Heart left ventricle (tissue), 16 donors: ENCODE results near the gene CTXND2. TPM values are rescaled to one million over a fixed set of nuclear protein-coding genes. Genes with fewer than 3 reads are reported as not detected.
A peak's percentile ranks its signal among the peaks of the same experiment; 100 is the strongest.
"Not testable (repeated sequence)": the region's sequence is repeated elsewhere in the genome, so short reads cannot be mapped to it uniquely, and the experiment has no call there.

Experiments used
- ATAC-seq, 4 donors: fragments of 200-7000 bp; cut with Tn5 transposase; one replicate each; pipeline ENCODE4 v1.9.1; 2020 to 2022; ENCODE audit warnings: moderate library complexity in 4 of 4, mild to moderate bottlenecking in 3 of 4, moderate number of reproducible peaks in 1 of 4
- DNase-seq, 5 donors: peaks; one replicate each; pipeline ENCODE4 v3.0.0-alpha.2; 2020
- H3K27ac ChIP-seq, 12 donors: fragments of 200-600 bp; sonication (generic) in 4 of 12; one replicate each; pipeline versions ENCODE4 v1.5.0 to v1.8.0; 2016 to 2022; ENCODE audit warnings: mild to moderate bottlenecking in 2 of 12
- H3K27me3 ChIP-seq, 9 donors: fragments of 200-600 bp; sonication (generic) in 2 of 9; one replicate each; pipeline versions ENCODE4 v1.5.1 to v1.8.0; 2016 to 2022; ENCODE audit warnings: mild to moderate bottlenecking in 3 of 9
- H3K36me3 ChIP-seq, 9 donors: fragments of 200-600 bp; sonication (generic) in 2 of 9; one replicate each; pipeline versions ENCODE4 v1.5.0 to v1.8.0; 2018 to 2022; ENCODE audit warnings: mild to moderate bottlenecking in 2 of 9
- H3K4me1 ChIP-seq, 12 donors: fragments of 200-600 bp; sonication (generic) in 4 of 12; one replicate each; pipeline versions ENCODE4 v1.5.0 to v1.8.0; 2016 to 2022; ENCODE audit warnings: mild to moderate bottlenecking in 3 of 12
- H3K4me3 ChIP-seq, 12 donors: fragments of 200-600 bp; sonication (generic) in 4 of 12; one replicate each; pipeline versions ENCODE4 v1.5.0 to v1.8.0; 2017 to 2022; ENCODE audit warnings: mild to moderate bottlenecking in 9 of 12, moderate library complexity in 4 of 12
- H3K9me3 ChIP-seq, 12 donors: fragments of 200-600 bp; sonication (generic) in 4 of 12; one replicate each; pipeline versions ENCODE4 v1.5.0 to v1.8.0; 2016 to 2022; ENCODE audit warnings: mild to moderate bottlenecking in 1 of 12
- POLR2A ChIP-seq, 2 donors: fragments of 450-650 bp; IDR thresholded peaks; one replicate each; pipeline ENCODE4 v1.6.1; 2017; ENCODE audit warnings: antibody characterized with exemption in 2 of 2, mild to moderate bottlenecking in 2 of 2, moderate library complexity in 2 of 2
- WGBS, 4 donors: extraction: QIAGEN DNeasy Blood & Tissue Kit in 2 of 4; methylation state at CpG; one replicate each; pipeline versions ENCODE4 v1.1.5 to v1.1.7; 2013 to 2018; 5-methylcytosine and 5-hydroxymethylcytosine counted together
- intact Hi-C, 10 donors: fragments of 100-400 bp; cut with DNase I; formaldehyde crosslinking; loops; one replicate each; pipeline versions ENCODE4 v1.11.1 to v1.14.2; 2022
- polyA plus RNA-seq, 2 donors: library from polyadenylated mRNA; stranded (reverse); fragments of 200-250 nt; gene quantifications; one replicate each; pipeline ENCODE4 v1.2.3, GENCODE V29; 2013
- total RNA-seq, 9 donors: library from RNA; depleted of rRNA in 2 of 9; stranded (reverse); fragments of >200 nt in 2 of 9; fragmentation: NEBNext Ultra II Directional in 3 of 9; extraction: Animal tissue kit (Norgen Biotek cat#: 25700) in 3 of 9; gene quantifications; one replicate each; pipeline versions ENCODE4 v1.1.0 to v1.2.4, GENCODE V29; 2016 to 2023
- TF ChIP-seq, protein P1 (sequence below), 12 donors: fragments of 200-600 bp; sonication (generic) in 4 of 12; IDR thresholded peaks; one replicate each; pipeline versions ENCODE4 v1.5.0 to v1.8.0; 2018 to 2022; ENCODE audit warnings: antibody characterized with exemption in 12 of 12, mild to moderate bottlenecking in 5 of 12
- donor health status: ischemic (EF 13 %, LVEDD 7.1; RV severe dilation, severe dysfunction).
- donor health status: healthy with polysubstance abuse.
- donor health status: DM: no; HTN: yes; CAD: no.
- donor health status: DM: no; HTN: no; CAD: no.
- donor health status: ischemic (EF 25% LVEDD 6.9; RV normal size, moderate dysfunction).
- donor health status: ischemic (EF 25% LVEDD 5.7; RV mildly dilated, moderate dysfunction).
- donor health status: healthy.
- donor health status: DM: yes; HTN: yes; CAD: no.
- donor health status: ischemic (EF 35%, LVEDD 5.7; RV mildly dilated, moderate dysfunction).
- donor health status: nonischemic (EF 11% LVEDD 7.7; RV severe dilation, severe dysfunction).
- donor health status: DM: yes; HTN: yes; CAD: no.
- donor health status: PGD.
- donor health status: ischemic (EF 29% LVEDD 5.4; RV normal size, mild dysfunction).
- donor health status: nonischemic (EF 23%, LVEDD 6.1; RV moderate dilation, normal function).

The CTXND2 gene
- total and polyA plus RNA-seq, 11 donors, result not detected

DNA sequence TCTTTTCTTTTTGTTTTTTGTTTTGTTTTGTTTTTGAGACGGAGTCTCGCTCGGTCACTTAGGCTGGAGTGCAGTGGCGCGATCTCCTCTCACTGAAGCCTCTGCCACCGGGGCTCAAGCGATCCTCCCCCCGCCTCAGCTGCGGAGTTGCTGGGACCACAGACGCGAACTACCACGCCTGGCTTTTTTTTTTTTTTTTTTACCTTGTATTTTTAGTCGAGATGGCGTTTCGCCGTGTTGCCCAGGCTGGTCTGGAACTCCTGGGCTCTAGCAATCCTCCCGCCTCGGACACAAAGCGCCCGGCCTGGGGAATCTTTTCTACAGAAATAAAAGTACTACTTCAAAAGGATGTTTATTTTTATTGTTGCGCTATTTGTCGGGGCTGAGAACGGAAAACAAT is 38.1 kb downstream of the CTXND2 start:
- ATAC-seq (no peak), DNase-seq (peak in 2 of 5 donors; percentile 8 to 17)
- Histone ChIP-seq H3K4me3 (peak overlapping the region in 8 of 12 donors; percentile 66 to 86 (median 74)), H3K36me3 (peaks cover 0 to 27% (median 25%) of the 10 kb centered on the region in 9 donors), H3K4me1 (peaks cover 0 to 30% (median 10%) of the 10 kb centered on the region in 12 donors), H3K27ac (peak overlapping the region in 2 of 12 donors; percentile 61 to 75), H3K27me3 (no peaks in the 10 kb centered on the region), H3K9me3 (no peaks in the 10 kb centered on the region)
- 51 to 87% (median 84%) methylated on average over 23 of the region's 23 CpGs for WGBS, 4 donors
- intact Hi-C loops, result loop anchor here in 7 of 10 donors (2.0 to 10.0 kb wide), 6 partner anchors 38 to 363 kb away; partner anchors contain the start of genes ARNT (in 3 of the 7), CERS2 (in 3 of the 7) and CTXND2 (in 1 of the 7)
- no peak for TF ChIP-seq POLR2A (IDR thresholded peaks at IDR 0.05)
- TF ChIP-seq, protein P1, sequence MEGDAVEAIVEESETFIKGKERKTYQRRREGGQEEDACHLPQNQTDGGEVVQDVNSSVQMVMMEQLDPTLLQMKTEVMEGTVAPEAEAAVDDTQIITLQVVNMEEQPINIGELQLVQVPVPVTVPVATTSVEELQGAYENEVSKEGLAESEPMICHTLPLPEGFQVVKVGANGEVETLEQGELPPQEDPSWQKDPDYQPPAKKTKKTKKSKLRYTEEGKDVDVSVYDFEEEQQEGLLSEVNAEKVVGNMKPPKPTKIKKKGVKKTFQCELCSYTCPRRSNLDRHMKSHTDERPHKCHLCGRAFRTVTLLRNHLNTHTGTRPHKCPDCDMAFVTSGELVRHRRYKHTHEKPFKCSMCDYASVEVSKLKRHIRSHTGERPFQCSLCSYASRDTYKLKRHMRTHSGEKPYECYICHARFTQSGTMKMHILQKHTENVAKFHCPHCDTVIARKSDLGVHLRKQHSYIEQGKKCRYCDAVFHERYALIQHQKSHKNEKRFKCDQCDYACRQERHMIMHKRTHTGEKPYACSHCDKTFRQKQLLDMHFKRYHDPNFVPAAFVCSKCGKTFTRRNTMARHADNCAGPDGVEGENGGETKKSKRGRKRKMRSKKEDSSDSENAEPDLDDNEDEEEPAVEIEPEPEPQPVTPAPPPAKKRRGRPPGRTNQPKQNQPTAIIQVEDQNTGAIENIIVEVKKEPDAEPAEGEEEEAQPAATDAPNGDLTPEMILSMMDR (IDR thresholded peaks at IDR 0.05), result no peak

DNA sequence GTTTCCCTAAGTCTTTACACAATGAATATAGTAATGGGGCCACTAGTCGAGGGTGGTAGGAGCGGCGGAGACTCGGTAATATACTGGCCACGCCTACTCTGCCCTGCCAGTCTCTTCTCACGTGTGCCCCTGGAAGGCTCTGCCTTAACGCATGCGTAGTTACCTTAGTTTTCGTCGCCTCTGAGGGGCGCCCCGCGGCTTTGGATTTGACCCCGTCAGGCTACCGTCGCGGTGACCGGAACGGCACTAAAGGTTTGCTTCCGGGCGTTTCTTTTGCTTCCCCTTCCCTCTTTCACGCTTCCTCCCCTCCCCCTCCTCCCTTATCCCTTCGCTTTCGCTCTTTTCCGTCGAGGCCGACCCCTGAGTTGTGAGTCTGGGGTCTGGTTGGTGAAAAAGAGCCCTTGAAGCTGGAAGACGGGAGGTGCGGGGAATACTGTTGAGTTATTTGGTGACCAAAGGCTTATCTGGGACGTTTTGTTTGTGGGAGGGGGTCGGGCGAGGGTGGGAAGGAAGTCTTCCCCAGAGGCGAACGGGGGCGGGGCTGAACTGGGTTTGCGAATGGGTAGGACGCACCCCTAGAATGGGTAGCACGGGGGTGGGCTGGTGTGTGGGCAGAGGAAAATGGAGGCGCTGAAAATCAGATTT is 39.3 kb downstream of the CTXND2 start, which contains the start of gene SETDB1:
Gene SETDB1, plus strand, starts transcription at position 267 of the 645 bp plus-strand sequence. CDS start 1,352 bp downstream, outside the sequence.
- TF ChIP-seq POLR2A (IDR thresholded peaks at IDR 0.05), result peak in 1 of 2 donors; percentile 38
- TF ChIP-seq, protein P1 (IDR thresholded peaks at IDR 0.05), result peak in 3 of 12 donors; percentile 13 to 36 (median 26)
- H3K27ac ChIP-seq, result peak within 1 kb of the TSS; percentile 51 to 92 (median 79)
- intact Hi-C loops, result loop anchor here in 6 of 10 donors (1.0 to 10.0 kb wide), 7 partner anchors 39 to 364 kb away; partner anchors contain the start of genes ARNT (in 5 of the 6), CERS2 (in 3 of the 6) and CTXND2 (in 1 of the 6)
- H3K27me3 ChIP-seq, result no peaks in the 10 kb centered on the region
- peaks cover 0 to 5% (median 0%) of the 10 kb centered on the region in 12 donors for H3K9me3 ChIP-seq
- ATAC-seq (peak; percentile 98 to 99 (median 99)), DNase-seq (peak; percentile 95 to 97 (median 96))
- peaks cover 0 to 30% (median 10%) of the 10 kb centered on the region in 12 donors for H3K4me1 ChIP-seq
- H3K36me3 ChIP-seq, result peaks cover 0 to 39% (median 37%) of the 10 kb centered on the region in 9 donors
- H3K4me3 ChIP-seq, result peak within 1 kb of the TSS; percentile 50 to 92 (median 74)
- WGBS, 4 donors, result 0 to 1% (median 1%) methylated on average over 36 to 39 of the region's 39 CpGs

DNA sequence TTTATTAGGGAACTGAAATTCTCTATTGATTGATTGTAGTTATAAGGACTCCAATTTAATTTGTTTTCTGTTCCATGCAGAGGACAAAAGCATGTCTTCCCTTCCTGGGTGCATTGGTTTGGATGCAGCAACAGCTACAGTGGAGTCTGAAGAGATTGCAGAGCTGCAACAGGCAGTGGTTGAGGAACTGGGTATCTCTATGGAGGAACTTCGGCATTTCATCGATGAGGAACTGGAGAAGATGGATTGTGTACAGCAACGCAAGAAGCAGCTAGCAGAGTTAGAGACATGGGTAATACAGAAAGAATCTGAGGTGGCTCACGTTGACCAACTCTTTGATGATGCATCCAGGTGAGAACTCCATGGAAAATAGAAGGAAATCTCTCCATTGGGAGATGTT is 40.7 kb downstream of the CTXND2 start:
- WGBS, 4 donors, result 87 to 96% (median 91%) methylated on average over 4 of the region's 4 CpGs
- peak overlapping the region in 1 of 12 donors; percentile 72 for H3K4me3 ChIP-seq
- H3K27ac ChIP-seq, result peak overlapping the region in 1 of 12 donors; percentile 92
- TF ChIP-seq POLR2A (IDR thresholded peaks at IDR 0.05), result no peak
- TF ChIP-seq, protein P1 (IDR thresholded peaks at IDR 0.05), result no peak
- DNase-seq (no peak), ATAC-seq (no peak)
- H3K36me3 ChIP-seq, result peaks cover 0 to 53% (median 51%) of the 10 kb centered on the region in 9 donors
- H3K9me3 ChIP-seq, result peaks cover 0 to 20% (median 3%) of the 10 kb centered on the region in 12 donors
- intact Hi-C loops, result loop anchor here in 6 of 10 donors (2.0 to 10.0 kb wide), 6 partner anchors 40 to 365 kb away; partner anchors contain the start of genes ARNT (in 4 of the 6), CERS2 (in 3 of the 6) and CTXND2 (in 1 of the 6)
- H3K4me1 ChIP-seq, result peaks cover 0 to 25% (median 10%) of the 10 kb centered on the region in 12 donors
- no peaks in the 10 kb centered on the region for H3K27me3 ChIP-seq

DNA sequence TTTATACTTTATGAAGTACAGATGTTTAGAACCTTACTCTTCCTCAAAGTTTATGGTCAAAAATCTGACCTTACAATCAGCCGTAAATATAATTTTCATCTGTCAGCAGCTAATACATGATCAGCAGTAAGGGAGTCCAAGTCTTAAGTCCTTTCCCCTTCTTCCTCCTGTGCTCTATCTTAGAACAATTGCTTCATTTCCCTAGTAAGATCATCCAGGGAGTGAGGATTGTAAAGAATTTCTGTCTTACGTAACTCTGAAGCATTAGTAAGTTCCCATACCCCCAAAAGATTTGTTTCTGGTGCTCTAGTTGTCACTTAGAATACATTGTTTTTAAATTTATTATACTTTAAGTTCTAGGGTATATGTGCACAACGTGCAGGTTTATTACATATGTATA is 41.4 kb downstream of the CTXND2 start:
- WGBS, 4 donors, result 95 to 99% (median 96%) methylated on average over 3 of the region's 3 CpGs
- Histone ChIP-seq H3K27me3 (no peaks in the 10 kb centered on the region), H3K9me3 (peaks cover 0 to 22% (median 3%) of the 10 kb centered on the region in 12 donors), H3K4me3 (no peak overlapping the region), H3K27ac (no peak overlapping the region), H3K36me3 (peaks cover 0 to 59% (median 57%) of the 10 kb centered on the region in 9 donors), H3K4me1 (peaks cover 0 to 23% (median 10%) of the 10 kb centered on the region in 12 donors)
- DNase-seq (no peak), ATAC-seq (no peak)
- TF ChIP-seq POLR2A (IDR thresholded peaks at IDR 0.05), result no peak
- TF ChIP-seq, protein P1 (IDR thresholded peaks at IDR 0.05), result no peak
- intact Hi-C loops, result loop anchor here in 6 of 10 donors (5.0 to 10.0 kb wide), 5 partner anchors 41 to 366 kb away; partner anchors contain the start of genes ARNT (in 3 of the 6), CERS2 (in 3 of the 6) and CTXND2 (in 1 of the 6)

DNA sequence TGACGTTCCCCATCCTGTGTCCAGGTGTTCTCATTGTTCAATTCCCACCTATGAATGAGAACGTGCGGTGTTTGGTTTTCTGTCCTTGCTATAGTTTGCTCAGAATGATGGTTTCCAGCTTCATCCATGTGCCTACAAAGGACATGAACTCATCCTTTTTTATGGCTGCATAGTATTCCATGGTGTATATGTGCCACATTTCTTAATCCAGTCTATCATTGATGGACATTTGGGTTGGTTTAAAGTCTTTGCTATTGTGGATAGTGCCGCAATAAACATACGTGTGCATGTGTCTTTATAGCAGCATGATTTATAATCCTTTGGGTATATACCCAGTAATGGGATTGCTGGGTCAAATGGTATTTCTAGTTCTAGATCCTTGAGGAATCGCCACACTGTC is 41.8 kb downstream of the CTXND2 start:
- Histone ChIP-seq H3K36me3 (peaks cover 0 to 64% (median 58%) of the 10 kb centered on the region in 9 donors), H3K4me1 (peaks cover 0 to 23% (median 10%) of the 10 kb centered on the region in 12 donors), H3K9me3 (peaks cover 0 to 22% (median 3%) of the 10 kb centered on the region in 12 donors)
- not testable (repeated sequence) for H3K4me3 ChIP-seq, H3K27me3 ChIP-seq, ATAC-seq, DNase-seq, H3K27ac ChIP-seq
- WGBS, 4 donors, result 92 to 99% (median 94%) methylated on average over 6 of the region's 6 CpGs
- intact Hi-C loops, result loop anchor here in 6 of 10 donors (5.0 to 10.0 kb wide), 5 partner anchors 41 to 366 kb away; partner anchors contain the start of genes ARNT (in 3 of the 6), CERS2 (in 3 of the 6) and CTXND2 (in 1 of the 6)
